HG02840 (cell line): ENCODE data around the gene USP35.

Experiments used
- ATAC-seq: cut with Tn5 transposase; IDR thresholded peaks from one replicate; pipeline ENCODE4 v1.9.1; 2021; ENCODE audit warnings: mild to moderate bottlenecking, moderate library complexity, moderate number of reproducible peaks; ENCODE audit not compliant: unreplicated experiment, low FRiP score

Gene USP35

DNA sequence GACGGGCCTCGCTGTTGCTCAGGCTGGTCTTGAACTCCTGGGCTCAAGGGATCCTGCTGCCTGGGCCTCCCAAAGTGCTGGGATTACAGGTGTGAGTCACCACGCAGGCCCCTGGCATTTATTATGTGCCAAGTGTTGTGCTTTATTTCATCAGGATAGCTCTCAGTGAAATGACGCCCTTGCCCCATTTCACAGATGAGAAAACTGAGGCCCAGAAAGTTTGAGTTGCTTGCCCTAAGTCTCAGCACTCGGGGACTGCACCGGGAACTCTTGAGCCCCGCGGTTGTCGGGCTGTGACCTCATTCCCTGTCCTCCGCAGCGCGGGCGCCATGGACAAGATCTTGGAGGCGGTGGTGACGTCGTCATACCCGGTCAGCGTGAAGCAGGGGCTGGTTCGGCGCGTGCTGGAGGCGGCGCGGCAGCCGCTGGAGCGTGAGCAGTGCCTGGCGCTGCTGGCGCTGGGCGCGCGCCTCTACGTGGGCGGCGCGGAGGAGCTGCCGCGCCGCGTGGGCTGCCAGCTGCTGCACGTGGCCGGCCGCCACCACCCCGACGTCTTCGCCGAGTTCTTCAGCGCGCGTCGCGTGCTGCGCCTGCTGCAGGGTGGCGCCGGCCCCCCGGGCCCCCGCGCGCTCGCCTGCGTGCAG is 7.3 kb downstream of the USP35 start:
- no peak for ATAC-seq

DNA sequence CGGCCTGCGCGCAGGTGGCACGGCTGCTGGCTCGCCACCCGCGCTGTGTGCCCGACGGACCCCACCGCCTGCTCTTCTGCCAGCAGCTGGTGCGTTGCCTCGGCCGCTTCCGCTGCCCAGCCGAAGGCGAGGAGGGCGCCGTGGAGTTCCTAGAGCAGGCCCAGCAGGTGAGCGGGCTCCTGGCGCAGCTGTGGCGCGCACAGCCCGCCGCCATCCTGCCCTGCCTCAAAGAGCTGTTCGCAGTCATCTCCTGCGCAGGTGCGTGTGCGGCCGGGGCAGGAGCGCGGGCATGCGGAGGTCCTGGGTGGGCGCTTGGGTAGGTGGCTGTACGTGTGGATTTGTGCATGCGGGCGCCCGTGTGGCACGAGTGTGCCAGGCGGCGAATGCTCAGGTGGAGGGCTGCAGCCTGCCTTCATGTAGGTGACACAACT is 8.0 kb downstream of the USP35 start:
- no peak for ATAC-seq

DNA sequence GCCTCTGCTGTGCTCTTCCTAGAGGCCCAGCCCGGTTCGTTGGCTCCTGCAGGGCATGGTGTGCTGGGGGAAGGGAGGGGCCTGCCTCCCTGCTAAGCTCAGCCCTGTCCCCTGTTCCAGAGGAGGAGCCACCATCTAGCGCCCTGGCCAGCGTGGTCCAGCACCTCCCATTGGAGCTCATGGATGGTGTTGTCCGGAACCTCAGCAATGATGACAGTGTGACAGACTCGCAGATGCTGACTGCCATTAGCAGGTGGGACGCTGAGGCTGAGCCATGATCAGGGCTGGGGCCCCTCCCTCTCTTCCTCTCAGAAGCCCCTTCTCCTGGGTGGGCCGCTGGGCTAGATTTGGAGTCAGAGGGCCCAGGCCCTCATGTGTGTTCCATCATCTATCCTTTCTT is 9.1 kb downstream of the USP35 start:
- ATAC-seq = no peak

DNA sequence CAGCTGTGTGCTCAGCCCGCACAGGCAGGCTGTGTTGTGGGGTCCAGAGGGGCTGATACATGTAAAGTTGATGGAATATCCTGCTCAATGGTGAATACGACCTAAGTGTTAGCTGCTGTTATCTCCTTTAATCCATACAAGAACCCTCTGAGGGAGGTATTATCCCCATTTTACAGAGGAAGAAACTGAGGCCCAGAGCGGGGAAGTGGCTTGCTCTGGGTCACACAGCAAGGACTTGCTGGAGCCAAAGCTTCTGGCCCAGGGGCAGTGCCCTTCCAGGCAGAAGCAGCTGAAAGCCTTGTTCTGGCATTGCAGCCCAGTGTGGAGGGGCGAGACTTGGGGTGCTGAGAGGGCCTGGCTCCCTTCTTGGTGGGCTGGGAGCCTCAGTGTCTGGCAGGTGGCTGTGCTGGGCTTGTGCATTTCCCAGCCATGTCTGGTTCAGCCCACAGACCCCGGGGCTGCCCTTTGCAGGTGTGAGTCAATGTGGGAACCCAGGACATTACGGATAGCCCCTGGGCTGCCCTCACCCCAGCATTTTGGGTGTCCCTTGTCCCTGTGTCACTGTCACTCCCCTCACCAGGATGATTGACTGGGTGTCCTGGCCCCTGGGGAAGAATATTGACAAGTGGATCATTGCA is 10.4 kb downstream of the USP35 start:
- no peak for ATAC-seq

DNA sequence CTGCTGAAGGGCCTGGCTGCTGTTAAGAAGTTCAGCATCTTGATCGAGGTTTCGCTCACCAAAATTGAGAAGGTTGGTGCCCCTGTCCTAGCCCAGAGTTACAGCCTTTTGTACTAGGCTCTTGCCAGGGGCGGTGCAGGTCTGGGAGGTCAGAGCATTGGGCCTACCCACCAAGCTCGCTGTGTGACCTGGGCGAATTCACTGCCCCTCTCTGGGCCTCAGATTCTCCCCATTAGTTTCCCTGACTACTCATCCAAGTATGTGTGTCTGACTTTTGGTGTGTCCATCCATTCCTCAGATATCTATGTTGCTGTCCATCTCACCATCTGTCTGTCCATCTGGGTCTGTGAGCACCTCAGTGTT is 10.9 kb downstream of the USP35 start:
- no peak for ATAC-seq

DNA sequence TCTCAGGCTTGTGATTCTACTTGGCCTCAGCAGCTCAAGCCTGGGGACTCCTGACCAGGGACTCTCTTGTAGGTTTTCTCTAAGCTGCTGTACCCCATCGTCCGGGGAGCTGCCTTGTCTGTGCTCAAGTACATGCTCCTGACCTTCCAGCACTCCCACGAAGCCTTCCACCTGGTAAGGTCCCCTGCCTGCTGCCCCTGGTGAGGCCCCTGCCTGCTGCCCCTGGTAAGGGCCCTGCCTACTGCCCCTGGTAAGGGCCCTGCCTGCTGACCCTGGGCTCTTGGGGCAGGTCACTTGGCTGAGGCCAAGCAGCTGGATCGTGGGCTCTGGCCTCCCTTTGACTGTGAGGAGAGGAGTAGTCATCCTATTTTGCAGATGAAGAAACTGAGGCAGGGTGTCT is 11.3 kb downstream of the USP35 start:
- no peak for ATAC-seq

DNA sequence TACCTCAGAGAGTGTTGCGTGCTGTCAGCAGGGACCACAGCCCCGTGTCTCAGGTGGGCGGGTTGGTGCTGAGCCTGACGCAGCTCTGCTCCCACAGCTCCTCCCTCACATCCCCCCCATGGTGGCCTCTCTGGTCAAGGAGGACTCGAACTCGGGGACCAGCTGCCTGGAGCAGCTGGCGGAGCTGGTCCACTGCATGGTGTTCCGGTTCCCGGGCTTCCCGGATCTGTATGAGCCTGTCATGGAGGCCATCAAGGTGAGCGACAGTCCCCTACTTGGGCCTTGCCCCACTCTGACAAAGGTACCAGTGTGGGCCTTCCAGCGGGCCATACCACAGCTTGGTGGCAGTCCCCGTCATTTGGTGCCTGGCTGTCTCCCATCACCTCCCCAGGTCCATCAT is 11.8 kb downstream of the USP35 start:
- no peak for ATAC-seq

DNA sequence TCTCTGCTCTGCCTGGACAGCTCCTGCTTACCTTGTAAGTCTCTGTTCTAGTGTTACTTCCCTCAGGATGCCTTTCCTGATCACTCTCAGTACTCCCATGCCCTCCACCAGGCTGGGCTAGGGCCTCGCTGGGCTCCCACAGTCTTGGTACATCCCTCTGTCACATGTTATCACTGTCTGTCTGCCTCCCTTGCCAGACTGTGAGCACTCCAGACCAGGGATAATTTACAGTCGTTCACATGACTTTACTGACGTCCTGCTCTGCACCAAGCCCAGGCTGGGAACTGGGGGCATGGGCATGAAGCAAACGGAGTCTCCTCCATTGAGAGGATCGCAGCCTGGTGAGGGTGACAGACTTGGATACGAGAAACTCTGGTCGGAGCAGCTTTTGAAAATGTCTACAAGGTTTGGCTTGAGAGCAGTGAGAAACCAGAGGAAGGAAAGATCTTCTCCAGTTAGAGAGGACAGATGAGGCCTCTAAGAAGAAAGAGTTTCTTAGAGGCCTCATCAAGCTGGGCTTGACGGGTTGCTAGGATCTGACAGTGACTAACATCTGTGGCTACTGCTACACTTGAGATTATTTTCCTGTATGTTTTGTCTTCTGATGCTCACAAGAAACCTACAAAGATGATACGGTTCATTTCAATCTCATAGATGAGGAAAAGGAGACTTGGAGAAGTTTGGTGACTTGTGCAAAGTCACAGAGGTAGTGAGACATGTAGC is 12.5 kb downstream of the USP35 start:
- no peak for ATAC-seq

DNA sequence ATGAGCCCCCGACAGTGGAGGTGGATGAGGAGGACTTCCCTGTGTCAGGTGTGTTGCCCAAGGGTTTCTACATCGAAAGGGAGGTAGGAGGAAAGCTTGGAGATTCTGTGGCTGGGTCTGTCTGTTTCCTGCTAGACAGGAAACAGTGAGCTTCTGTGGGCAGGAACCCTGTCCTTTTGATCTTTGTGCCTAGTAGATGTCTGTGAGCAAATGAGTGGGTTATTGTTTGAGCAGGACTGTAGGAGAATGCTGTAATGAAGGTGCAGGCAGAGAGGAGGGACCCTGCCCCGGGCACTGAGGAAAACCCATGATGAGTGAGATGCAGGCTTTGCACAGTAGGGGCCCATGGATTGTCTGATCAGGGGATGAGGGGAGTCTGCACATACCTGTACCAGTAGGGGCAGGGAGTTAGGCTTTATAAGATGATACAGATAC is 14.0 kb downstream of the USP35 start:
- no peak for ATAC-seq

DNA sequence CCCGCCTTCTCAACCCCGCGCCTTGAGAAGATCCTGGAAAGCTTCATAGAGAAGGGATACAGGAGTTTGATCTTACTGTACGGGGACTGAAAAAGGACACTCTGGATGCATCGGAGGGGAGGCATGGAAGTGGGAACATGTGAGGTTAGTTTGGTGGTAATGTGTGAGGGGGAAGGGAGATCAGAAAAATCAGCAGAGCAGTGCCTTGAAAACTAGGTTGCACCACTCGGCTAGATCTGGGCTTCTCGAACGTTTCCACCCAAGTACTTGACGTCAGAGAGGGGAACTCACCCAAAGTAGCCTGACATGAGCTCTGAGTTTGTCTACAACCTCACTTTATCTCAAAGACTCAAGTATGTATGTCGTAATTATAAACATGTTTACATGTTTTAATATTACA is 14.5 kb downstream of the USP35 start:
- ATAC-seq = no peak

DNA sequence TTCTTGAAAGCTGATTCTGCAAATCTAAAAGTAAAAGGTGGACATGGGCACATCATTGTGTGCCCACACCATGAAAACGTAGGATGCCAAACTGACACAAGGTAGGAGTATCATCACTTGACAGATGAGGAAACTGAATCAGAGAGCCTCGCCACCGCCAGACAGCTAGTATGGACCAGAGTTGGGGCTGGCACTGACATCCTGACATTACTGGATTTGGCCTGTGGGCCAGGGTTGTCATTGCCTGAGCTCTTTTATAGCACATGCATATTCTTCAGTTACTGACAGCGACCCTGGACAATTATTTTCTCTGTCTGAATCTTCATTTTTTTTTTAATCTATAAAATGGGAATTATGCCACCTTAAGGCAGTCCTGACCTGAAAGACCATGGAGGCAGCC is 16.5 kb downstream of the USP35 start:
- no peak for ATAC-seq

DNA sequence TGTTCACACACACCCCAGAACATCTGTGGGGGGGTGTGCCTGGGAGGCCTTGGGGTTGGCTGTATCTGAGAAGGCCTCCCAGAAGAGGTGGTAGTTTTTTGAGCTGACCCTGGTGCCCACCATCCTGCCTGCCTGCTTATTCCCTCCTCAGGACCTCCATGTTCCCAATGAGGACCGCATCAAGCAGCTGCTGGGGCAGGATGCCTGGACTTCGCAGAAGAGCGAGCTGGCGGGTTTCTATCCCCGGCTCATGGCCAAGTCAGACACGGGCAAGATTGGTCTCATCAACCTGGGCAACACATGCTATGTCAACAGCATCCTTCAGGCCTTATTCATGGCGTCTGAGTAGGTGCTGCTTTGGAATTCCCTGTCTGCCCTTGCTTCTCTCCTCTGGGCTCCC is 17.0 kb downstream of the USP35 start:
- no peak for ATAC-seq

DNA sequence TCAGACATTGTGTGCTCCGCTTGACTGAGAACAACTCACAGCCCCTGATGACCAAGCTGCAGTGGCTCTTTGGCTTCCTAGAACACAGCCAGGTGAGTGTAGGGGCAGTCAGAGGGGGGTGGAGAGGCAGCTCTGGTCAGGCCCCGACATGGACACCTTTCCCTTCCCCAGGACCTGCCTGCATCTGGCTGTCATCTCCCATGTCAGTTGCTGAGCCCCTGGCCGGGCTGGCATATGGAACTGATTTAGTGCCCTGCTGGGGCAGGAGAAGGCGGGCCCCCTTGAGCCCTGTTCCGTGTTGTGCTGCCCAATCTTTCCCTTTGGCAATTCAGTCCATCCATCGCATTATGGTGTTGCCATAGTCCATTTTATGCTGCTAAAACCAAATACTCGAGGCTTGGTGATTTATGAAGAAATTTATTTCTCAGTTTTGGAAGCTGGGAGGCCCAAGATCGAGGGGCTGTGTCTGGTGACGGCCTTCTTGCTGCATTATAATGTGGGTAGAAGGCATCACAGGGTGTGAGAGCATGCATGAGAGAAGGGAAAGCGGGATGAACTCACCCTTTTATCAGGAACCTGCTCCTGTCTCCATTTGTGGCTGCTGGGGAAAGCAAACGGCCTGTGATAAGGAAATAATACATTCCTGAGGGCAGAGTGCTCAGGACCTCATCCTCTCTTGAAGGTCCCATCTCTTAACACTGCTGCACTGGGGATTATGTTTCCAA is 19.0 kb downstream of the USP35 start:
- ATAC-seq = no peak

DNA sequence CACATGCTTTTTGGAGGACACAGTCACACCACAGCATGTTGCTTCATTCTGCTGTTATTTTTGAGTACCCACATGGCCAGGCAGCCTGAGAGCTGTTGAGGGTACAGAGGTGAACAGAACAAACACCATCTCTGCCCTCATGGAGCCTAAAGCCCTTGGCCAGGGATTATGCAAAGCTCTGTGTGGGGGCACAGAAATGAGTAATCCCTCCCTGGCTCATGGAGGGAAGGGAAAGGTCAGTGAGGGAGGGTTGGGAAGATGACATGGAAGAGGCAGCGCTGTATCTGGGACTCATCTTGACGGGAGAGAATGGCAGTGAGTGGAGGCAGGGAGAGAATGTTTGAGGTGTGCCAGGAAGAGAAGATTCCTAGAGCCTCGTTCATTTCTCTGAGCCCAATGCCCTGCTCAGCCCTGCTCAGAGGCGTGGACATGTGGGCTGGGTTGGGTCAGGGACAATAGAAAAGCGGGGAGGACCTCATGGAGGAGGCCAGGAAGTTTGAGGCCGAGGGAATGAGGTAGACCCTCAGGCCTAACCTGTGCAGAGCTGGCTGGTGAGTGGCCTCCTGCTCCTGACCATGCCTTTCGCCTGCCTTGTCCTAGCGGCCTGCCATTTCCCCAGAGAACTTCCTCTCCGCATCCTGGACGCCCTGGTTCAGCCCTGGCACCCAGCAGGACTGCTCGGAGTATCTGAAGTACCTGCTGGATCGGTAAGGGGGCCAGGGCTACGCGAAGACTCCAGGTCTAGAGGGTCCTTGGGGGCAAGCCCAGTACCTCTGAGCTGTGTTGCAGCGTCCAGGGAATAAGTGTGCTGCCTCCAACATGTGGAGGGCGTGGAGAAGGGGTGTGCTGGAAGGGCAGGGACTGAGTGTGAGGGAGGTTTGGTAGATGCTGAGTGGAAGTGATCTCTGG is 19.8 kb downstream of the USP35 start:
- no peak for ATAC-seq

DNA sequence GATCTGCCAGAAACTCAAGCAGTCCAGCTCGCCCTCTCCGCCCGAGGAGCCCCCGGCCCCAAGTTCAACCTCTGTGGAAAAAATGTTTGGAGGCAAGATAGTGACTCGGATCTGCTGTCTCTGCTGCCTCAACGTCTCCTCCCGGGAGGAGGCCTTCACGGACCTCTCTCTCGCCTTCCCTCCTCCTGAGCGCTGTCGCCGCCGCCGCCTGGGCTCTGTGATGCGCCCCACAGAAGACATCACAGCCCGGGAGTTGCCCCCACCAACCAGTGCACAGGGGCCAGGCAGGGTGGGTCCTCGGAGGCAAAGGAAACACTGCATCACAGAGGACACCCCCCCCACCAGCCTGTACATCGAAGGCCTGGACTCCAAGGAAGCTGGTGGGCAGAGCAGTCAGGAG is 20.8 kb downstream of the USP35 start:
- ATAC-seq = no peak

DNA sequence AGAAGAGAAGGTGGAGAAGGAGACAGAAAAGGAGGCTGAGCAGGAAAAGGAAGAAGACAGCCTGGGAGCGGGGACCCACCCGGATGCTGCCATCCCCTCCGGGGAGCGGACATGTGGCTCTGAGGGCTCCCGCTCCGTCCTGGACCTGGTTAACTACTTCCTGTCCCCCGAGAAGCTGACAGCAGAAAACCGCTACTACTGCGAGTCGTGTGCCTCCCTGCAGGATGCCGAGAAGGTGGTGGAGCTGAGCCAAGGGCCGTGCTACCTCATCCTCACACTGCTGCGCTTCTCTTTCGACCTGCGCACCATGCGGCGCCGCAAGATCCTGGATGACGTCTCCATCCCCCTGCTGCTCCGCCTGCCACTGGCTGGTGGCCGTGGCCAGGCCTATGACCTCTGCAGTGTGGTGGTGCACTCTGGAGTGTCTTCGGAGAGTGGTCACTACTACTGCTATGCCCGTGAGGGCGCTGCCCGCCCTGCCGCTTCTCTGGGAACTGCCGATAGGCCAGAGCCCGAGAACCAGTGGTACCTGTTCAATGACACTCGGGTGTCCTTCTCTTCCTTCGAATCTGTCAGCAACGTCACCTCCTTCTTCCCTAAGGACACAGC is 21.4 kb downstream of the USP35 start:
- ATAC-seq = no peak

DNA sequence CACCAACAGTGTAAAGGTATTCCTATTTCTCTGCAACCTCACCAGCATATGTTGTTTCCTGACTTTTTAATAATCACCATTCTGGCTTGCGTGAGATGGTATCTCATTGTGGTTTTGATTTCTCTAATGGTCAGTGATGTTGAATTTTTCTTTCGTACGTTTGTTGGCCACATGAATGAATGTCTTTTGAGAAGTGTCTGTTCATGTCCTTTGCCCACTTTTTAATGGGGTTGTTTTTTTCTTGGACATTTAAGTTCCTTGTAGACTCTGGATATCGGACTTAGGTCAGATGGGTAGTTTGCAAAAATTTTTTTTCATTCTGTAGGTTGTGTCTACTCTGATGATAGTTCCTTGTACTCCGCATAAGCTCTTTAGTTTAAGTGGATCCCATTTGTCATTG is 22.8 kb downstream of the USP35 start:
- ATAC-seq = no peak

DNA sequence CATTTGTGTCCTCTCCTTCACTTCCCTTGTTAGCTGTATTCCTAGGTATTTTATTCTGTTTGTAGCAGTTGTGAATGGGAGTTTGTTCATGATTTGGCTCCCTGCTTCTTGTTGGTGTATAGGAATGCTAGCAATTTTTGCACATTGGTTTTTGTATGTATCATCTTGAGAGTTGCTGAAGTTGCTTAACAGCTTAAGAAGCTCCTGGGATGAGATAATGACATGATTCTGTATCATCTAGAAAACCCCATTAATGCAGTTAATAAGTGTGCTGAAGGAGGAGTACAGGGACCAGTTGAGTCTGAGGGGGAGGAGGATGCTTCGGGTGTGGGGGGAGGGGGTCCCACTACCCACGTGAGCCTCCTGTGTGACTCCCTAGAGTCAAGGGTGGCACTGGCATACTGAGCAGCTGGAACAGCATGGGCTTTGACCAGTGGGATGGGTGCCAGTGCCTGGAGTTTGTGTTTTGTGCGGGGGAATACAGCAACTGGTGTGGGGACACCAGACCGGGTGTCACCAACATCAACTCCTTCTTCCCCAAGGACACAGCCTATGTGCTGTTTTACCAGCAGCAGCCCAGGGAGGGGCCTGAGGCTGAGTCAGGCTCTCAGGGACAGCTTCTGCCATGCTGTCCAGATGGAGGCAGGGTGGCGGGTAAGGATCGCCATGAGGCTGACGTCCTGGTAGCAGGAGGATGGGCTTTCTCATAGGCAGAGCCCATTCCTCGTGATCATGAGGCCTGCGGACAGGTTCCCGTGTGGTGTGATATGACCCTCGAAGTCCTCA is 24.1 kb downstream of the USP35 start:
- ATAC-seq = no peak
